ENCODE results near the gene AHCYL2. TPM values are rescaled to one million over a fixed set of nuclear protein-coding genes. Genes with fewer than 3 reads are reported as not detected.

AHCYL2 gene
- total RNA-seq, 1 experiment from 2014 or later: 54.6 TPM

DNA sequence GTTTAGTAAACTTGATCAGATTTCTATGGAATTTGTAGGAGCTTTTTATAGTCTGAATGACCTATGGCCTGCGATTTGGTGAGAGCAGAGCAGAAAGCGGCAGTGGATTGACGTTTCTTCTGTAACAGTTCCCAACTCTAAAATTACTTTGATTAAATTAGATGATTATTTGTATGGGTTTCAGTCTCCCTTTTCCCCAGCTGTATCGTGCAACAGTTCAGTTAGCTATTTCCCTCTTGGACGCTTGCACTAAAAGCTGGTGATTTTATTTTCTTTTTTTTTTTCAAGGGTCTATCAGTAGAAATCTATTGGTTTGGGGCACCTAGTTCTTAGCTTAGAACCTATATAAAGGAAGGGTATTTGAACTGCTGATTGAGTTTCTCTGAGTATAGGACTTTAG lies 6.8 kb downstream of the AHCYL2 start:
- no TSS peak for BruUV-seq (replicated peaks)
- TF ChIP-seq, protein P1, sequence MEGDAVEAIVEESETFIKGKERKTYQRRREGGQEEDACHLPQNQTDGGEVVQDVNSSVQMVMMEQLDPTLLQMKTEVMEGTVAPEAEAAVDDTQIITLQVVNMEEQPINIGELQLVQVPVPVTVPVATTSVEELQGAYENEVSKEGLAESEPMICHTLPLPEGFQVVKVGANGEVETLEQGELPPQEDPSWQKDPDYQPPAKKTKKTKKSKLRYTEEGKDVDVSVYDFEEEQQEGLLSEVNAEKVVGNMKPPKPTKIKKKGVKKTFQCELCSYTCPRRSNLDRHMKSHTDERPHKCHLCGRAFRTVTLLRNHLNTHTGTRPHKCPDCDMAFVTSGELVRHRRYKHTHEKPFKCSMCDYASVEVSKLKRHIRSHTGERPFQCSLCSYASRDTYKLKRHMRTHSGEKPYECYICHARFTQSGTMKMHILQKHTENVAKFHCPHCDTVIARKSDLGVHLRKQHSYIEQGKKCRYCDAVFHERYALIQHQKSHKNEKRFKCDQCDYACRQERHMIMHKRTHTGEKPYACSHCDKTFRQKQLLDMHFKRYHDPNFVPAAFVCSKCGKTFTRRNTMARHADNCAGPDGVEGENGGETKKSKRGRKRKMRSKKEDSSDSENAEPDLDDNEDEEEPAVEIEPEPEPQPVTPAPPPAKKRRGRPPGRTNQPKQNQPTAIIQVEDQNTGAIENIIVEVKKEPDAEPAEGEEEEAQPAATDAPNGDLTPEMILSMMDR (IDR thresholded peaks at IDR 0.05; ENCODE audit: unreplicated experiment): no peak
- Mint-ChIP-seq H3K27me3 (ENCODE audit: unreplicated experiment) (no peaks in the 10 kb centered on the region), H3K4me1 (ENCODE audit: low read depth, unreplicated experiment) (peaks cover 6% of the 10 kb centered on the region), H3K4me3 (ENCODE audit: low read depth, unreplicated experiment) (no peak overlapping the region), H3K36me3 (ENCODE audit: insufficient read depth, unreplicated experiment) (no peaks in the 10 kb centered on the region), H3K27ac (ENCODE audit: unreplicated experiment) (no peak overlapping the region), H3K9me3 (ENCODE audit: low read depth, unreplicated experiment) (no peaks in the 10 kb centered on the region)
- no peak for DNase-seq
- intact Hi-C loops (cut with micrococcal nuclease; ENCODE audit: unreplicated experiment): no loop called here
- CTCF ChIA-PET: interaction anchor here (1.1 kb wide), 1 partner anchor 39 kb away, joined by 3 read pairs; no protein-coding TSS in a partner anchor

DNA sequence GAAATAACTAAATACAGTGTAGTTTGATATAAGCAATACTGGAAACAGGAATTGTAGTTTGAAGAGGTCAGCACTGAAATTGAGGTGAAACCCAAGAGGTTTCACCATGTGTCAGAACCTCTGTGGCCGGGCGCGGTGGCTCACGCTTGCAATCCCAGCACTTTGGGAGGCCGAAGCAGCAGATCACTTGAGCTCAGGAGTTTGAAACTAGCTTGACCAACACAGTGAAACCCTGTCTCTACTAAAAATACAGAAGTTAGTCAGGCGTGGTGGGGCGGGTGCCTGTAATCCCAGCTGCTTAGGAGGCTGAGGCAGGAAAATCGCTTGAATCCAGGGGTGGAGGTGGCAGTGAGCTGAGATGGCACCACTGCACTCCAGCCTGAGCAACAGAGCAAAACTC lies 13.7 kb downstream of the AHCYL2 start:
- BruUV-seq (replicated peaks): no TSS peak
- Mint-ChIP-seq H3K27me3 (ENCODE audit: unreplicated experiment) (no peaks in the 10 kb centered on the region), H3K4me3 (ENCODE audit: low read depth, unreplicated experiment) (no peak overlapping the region), H3K9me3 (ENCODE audit: low read depth, unreplicated experiment) (no peaks in the 10 kb centered on the region), H3K36me3 (ENCODE audit: insufficient read depth, unreplicated experiment) (no peaks in the 10 kb centered on the region), H3K4me1 (ENCODE audit: low read depth, unreplicated experiment) (peaks cover 5% of the 10 kb centered on the region), H3K27ac (ENCODE audit: unreplicated experiment) (no peak overlapping the region)
- intact Hi-C loops (cut with micrococcal nuclease; ENCODE audit: unreplicated experiment): no loop called here
- CTCF ChIA-PET: no interaction called here
- no peak for DNase-seq
- TF ChIP-seq, protein P1 (IDR thresholded peaks at IDR 0.05; ENCODE audit: unreplicated experiment): no peak

DNA sequence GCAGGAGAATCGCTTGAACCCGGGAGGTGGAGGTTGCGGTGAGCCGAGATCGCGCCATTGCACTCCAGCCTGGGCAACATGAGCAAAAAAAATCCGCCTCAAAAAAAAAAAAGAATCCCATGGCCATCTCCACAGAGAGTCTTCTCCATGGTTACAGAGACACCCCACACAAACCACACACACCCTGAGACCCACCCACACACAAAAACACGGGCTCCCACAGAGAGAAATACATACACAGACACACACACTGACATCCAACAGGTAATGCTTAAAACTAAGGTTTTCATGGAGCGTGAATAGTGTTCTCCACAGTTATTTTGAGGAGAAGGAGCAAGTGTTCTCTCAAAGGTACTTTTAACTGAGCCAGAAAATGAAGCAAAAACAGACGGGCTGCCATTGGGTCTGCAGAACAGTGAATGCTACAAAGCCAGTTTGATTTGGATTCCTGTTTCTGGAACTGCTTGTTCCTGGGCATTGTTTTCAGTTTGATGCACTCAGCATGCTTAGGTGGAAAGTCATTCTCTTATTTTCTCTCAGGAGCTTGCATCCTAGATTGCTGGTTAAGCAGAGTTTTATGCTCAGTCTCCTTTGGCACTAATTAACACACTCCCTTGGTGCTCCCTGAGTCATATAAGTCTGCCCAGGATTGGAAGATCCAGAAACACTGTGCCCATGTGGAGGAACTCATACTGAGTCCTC lies 15.4 kb downstream of the AHCYL2 start:
- H3K27ac Mint-ChIP-seq (ENCODE audit: unreplicated experiment): no peak overlapping the region
- CTCF ChIA-PET: no interaction called here
- H3K9me3 Mint-ChIP-seq (ENCODE audit: low read depth, unreplicated experiment): no peaks in the 10 kb centered on the region
- no peak overlapping the region for H3K4me3 Mint-ChIP-seq (ENCODE audit: low read depth, unreplicated experiment)
- BruUV-seq (replicated peaks): no TSS peak
- H3K4me1 Mint-ChIP-seq (ENCODE audit: low read depth, unreplicated experiment): no peaks in the 10 kb centered on the region
- H3K27me3 Mint-ChIP-seq (ENCODE audit: unreplicated experiment): no peaks in the 10 kb centered on the region
- DNase-seq: no peak
- intact Hi-C loops (cut with micrococcal nuclease; ENCODE audit: unreplicated experiment): no loop called here
- H3K36me3 Mint-ChIP-seq (ENCODE audit: insufficient read depth, unreplicated experiment): no peaks in the 10 kb centered on the region
- TF ChIP-seq, protein P1 (IDR thresholded peaks at IDR 0.05; ENCODE audit: unreplicated experiment): no peak

DNA sequence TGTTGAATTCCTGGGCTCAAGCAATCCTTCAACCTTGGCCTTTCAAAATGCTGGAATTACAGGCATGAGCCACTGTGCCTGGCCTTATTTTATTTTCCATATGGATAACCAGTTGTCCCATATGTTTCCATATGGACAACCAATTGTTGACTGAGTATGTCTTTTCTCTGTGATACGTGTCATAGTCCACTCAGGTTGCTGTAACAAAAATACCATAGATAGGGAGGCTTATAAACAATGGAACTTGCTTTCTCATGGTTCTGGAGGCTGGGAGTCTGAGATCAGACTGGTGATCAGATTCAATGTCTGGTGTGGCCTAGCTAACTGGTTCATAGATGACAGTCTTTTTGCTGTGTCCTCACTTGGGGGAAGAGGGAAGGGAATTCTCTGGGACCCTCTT lies 19.4 kb downstream of the AHCYL2 start:
- no peak overlapping the region for H3K27ac Mint-ChIP-seq (ENCODE audit: unreplicated experiment)
- TF ChIP-seq, protein P1 (IDR thresholded peaks at IDR 0.05; ENCODE audit: unreplicated experiment): no peak
- H3K27me3 Mint-ChIP-seq (ENCODE audit: unreplicated experiment): no peaks in the 10 kb centered on the region
- no peaks in the 10 kb centered on the region for H3K36me3 Mint-ChIP-seq (ENCODE audit: insufficient read depth, unreplicated experiment)
- BruUV-seq (replicated peaks): no TSS peak
- CTCF ChIA-PET: no interaction called here
- intact Hi-C loops (cut with micrococcal nuclease; ENCODE audit: unreplicated experiment): no loop called here
- DNase-seq: no peak
- no peaks in the 10 kb centered on the region for H3K4me1 Mint-ChIP-seq (ENCODE audit: low read depth, unreplicated experiment)
- no peak overlapping the region for H3K4me3 Mint-ChIP-seq (ENCODE audit: low read depth, unreplicated experiment)
- H3K9me3 Mint-ChIP-seq (ENCODE audit: low read depth, unreplicated experiment): peaks cover 4% of the 10 kb centered on the region

All from Calu3 (cell line).